Measurements from ENCODE around the gene HDAC1.
"Not testable (repeated sequence)": the region's sequence is repeated elsewhere in the genome, so short reads cannot be mapped to it uniquely, and the experiment has no call there.

Gene HDAC1

GRCh38 chr1:32291708-32292538 is at the start of gene HDAC1:
Gene HDAC1, plus strand, starts transcription at chr1:32292083. Its CDS starts 87 bp downstream, at chr1:32292170.
- peak; percentile 99 for DNase-seq (ENCODE audit: low spot score)

GRCh38 chr1:32242341-32242851 is 49.5 kb upstream of the HDAC1 start:
- no peak for DNase-seq (ENCODE audit: low spot score)

GRCh38 chr1:32246888-32247273 is 45.0 kb upstream of the HDAC1 start, which contains the start of gene FAM167B:
Gene FAM167B, plus strand, starts transcription at chr1:32247222. Its CDS starts 200 bp downstream, at chr1:32247422.
- no peak for DNase-seq (ENCODE audit: low spot score)

GRCh38 chr1:32247452-32247851 is 44.4 kb upstream of the HDAC1 start:
- DNase-seq (ENCODE audit: low spot score) = no peak

- peak; percentile 95 for DNase-seq (ENCODE audit: low spot score)
Measured at GRCh38 chr1:32247983-32248889, 43.6 kb upstream of the HDAC1 start.

- DNase-seq (ENCODE audit: low spot score) = peak; percentile 39
Measured at GRCh38 chr1:32249831-32250525, 41.9 kb upstream of the HDAC1 start.

GRCh38 chr1:32250893-32251716 is 40.8 kb upstream of the HDAC1 start, which contains the start of gene LCK:
Gene LCK, plus strand, starts transcription at chr1:32251265. Its CDS starts 23,065 bp downstream, at chr1:32274330.
- DNase-seq (ENCODE audit: low spot score) = no peak

GRCh38 chr1:32255072-32256071 is 36.5 kb upstream of the HDAC1 start:
- DNase-seq (ENCODE audit: low spot score) = no peak

- DNase-seq (ENCODE audit: low spot score) = no peak
Measured at GRCh38 chr1:32256473-32257226, 35.2 kb upstream of the HDAC1 start.

GRCh38 chr1:32257227-32257508 is 34.7 kb upstream of the HDAC1 start:
- no peak for DNase-seq (ENCODE audit: low spot score)

GRCh38 chr1:32263236-32263593 is 28.7 kb upstream of the HDAC1 start:
- DNase-seq (ENCODE audit: low spot score) = not testable (repeated sequence)

GRCh38 chr1:32263744-32264143 is 28.1 kb upstream of the HDAC1 start:
- DNase-seq (ENCODE audit: low spot score) = no peak

GRCh38 chr1:32265846-32266245 is 26.0 kb upstream of the HDAC1 start:
- no peak for DNase-seq (ENCODE audit: low spot score)

- no peak for DNase-seq (ENCODE audit: low spot score)
Measured at GRCh38 chr1:32266921-32267591, 24.8 kb upstream of the HDAC1 start.

GRCh38 chr1:32269744-32270143 is 22.1 kb upstream of the HDAC1 start:
- no peak for DNase-seq (ENCODE audit: low spot score)

- no peak for DNase-seq (ENCODE audit: low spot score)
Measured at GRCh38 chr1:32272557-32273390, 19.1 kb upstream of the HDAC1 start.

GRCh38 chr1:32273391-32274208 is 18.3 kb upstream of the HDAC1 start:
- DNase-seq (ENCODE audit: low spot score) = peak; percentile 85

All from iPS-NIHi11 (cell line).